HG03439 (cell line): ENCODE data around the gene LRBA.
"Not testable (repeated sequence)": the region's sequence is repeated elsewhere in the genome, so short reads cannot be mapped to it uniquely, and the experiment has no call there.

ENCODE experiments used
- ATAC-seq: cut with Tn5 transposase; IDR thresholded peaks from one replicate; pipeline ENCODE4 v1.9.1; 2021; ENCODE audit warnings: mild to moderate bottlenecking, moderate library complexity; ENCODE audit not compliant: unreplicated experiment

The LRBA gene

DNA sequence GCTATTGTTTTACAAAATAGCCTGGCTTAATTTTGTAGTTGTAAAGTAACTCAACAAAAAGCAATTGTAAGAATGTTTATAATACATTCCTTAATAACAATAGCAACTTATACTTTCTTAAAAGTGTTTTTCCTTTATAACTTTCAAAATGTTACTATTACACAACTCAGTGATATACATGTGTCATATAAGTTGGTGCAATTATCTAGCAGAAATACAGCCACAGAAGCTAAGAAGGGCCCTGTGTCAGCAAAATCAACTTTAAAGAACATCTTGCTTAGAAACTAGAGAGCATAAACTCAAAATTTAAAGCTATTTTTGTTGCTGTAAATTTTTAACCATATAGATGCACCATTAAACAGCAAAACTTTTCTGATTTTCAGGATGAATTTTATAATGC lies 474.5 kb downstream of the LRBA start:
- no peak for ATAC-seq

DNA sequence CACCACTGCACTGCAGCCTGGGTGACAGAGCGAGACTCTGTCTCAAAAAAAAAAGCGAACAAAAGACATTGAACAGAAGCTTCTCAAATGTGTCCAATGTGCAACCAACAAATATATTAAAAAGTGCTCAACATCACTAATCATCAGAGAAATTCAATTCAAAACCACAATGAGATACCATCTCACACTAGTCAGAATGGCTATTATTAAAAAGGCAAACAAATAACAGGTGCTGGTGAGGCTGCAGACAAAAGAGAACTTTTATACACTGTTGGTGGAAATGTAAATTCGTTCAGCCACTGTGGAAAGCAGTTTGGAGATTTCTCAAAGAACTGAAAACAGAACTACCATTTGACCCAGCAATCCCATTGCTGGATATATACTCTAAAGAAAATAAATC lies 477.2 kb downstream of the LRBA start:
- ATAC-seq: not testable (repeated sequence)

DNA sequence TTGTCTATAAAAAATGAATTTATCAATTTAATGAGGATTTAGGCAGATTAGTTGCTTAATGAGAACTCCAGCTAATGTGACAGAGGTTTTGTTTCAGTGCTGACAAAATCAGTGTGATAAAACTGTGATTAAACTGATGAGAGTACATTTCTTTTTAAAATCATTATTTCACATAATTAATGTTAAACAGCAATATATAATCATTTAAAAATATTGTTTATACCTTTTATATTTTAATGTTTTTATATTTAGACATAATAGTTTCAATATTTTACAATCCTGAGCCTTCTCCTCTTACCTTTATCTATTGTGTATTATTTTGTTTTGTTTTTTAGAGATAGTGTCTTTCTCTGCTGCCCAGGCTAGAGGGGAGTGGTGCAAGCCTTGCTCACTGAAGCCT lies 480.3 kb downstream of the LRBA start:
- ATAC-seq: no peak

DNA sequence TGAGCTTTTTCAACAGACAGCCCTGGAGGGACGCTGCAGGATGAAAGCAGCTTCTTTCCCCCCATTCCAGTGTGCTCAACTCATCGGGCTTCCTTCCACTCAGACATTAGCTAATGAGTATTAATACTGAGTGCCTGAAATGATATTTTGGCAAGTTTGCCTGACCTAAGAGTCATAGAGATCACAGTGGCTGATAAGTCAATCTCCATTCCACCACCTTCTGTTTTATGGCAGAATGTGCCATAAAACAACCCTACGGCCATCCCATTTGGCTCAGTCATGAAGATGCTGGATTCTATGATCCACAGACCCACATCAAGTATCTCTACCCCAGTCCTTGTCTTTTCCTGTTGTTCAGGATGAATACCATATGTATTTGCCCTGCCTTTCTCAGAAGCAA lies 481.4 kb downstream of the LRBA start:
- no peak for ATAC-seq

DNA sequence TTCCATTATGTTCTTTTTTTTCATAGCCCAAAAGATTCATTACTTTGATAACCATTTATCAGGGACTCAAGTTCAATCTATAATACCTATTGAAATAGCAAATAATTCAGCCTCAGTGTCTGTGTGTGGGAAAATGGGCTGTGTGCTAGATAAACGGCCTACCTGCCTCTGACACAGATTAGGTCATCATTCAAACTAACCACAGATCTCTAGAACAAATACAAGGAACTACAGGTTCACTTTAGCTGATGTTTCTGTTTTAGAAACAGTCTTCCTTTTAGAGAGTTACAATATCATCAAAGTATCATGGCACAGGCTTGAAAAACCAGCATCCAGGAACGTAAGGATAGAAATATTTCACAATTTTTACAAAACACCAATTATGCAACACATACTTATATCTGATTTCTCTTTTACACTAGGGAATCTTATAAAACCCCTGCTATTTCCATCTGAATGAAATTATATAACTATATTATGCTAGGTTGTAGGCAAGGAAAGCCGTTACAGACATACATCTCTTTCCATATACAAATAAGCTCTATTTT lies 489.7 kb downstream of the LRBA start:
- ATAC-seq: no peak

DNA sequence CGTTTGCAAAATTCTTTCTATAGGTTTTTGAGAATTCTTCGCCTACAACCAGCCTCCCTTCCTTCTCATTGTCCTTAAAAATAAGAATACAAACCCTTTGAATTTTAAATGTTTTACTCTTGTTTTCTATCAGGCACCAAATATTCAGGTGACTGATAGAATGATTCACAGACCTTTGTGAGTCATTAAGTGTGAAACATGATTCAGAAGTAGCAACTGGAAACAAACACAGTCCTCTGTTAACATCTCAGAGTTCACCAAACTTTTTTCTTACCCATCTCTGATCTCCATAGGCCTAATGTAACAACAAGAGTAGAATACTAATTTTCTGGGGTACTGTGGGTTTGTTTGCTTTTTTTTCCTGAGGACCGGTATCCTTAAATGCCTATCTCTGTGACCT lies 496.5 kb downstream of the LRBA start:
- no peak for ATAC-seq

DNA sequence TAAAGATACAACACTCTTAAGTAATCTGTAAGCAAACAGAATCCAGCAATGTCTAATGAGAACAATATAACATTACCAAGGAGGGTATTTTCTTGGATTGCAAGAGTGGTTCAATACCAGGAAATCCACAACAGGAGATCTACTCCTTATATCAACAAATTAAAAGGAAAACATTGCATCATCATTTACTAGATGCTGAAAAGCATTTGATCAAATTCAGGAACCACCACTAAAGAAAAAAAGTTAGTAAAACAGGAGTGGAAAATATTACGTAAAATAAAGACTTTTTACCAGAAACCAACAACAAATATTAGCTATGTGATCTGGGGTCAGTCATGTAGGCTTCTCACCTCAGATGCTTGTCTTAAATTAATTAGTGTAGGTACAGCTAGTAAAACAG lies 499.9 kb downstream of the LRBA start:
- ATAC-seq: no peak

DNA sequence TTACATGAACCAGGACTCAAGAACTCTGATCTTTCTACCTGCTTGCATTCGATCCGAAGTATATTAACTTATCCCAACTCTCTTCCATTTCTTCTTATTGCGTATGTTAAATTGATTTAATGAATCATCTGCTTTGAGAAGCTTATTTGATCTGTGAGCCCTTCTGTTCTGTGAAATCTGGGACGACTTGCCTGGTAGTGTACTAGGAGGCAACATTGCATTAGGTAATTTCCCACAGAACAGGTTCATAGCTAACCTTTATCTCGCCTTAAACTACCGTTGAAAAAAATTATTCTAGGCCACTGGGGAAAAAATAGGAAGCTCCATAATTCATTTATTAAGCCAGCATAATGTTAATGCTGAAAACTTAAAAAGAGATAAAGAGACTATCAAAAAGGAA lies 500.4 kb downstream of the LRBA start:
- no peak for ATAC-seq

DNA sequence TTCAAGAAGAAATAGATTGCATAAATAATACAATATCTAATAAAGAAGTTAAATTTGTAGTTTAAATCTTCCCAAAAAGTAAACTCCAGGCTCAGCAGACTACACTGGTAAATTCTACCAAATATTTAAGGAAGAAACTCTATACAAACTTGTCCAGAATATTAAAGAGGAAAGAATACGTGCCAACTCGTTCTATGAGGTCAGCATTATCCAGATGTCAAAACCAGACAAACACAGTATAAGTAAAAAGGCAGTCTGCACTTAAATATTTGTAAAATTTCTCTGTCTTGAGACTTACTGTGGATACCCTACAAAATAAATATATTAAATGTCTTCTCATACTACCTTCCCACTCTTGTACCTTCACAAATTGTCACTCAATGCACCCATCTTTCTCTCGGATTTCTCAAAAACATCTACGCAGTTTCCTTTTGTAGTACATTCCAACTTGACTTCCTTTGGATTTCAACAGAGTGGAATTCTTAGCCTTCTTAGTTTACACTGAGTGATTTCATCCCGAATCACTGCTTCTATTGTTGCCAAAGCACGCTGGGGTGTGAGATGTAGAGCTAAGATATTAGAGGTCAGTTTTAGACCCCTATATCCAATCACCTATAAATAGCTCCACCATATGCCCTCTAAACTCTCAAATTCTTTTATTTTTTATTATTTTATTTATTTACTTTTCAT lies 504.8 kb downstream of the LRBA start:
- ATAC-seq: no peak

DNA sequence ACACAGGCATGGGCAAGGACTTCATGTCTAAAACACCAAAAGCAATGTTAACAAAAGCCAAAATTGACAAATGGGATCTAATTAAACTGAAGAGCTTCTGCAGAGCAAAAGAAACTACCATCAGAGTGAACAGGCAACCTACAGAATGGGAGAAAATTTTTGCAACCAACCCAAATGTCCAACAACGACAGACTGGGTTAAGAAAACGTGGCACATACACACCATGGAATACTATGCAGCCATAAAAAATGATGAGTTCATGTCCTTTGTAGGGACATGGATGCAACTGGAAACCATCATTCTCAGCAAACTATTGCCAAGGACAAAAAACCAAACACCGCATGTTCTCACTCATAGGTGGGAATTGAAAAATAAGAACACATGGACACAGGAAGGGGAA lies 507.4 kb downstream of the LRBA start:
- ATAC-seq: not testable (repeated sequence)

DNA sequence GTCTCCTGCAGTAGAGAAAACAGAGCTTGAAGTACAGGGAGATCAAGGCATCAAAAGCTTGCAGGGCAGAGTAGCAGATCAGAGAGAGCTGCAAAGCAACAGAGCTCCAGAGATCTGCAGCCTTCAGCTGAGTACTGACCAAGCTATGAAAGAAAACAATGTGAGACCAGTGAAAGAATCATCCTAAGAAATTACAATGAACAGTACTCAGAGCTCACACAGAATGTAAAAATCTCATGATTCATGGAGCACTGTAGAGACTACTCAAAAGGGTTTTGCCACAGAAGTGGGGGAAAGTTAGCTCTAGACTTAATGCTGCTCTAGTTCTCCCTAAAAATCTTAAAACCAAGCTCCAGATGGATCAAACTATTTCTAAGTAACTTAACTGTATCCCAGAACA lies 513.1 kb downstream of the LRBA start:
- no peak for ATAC-seq

DNA sequence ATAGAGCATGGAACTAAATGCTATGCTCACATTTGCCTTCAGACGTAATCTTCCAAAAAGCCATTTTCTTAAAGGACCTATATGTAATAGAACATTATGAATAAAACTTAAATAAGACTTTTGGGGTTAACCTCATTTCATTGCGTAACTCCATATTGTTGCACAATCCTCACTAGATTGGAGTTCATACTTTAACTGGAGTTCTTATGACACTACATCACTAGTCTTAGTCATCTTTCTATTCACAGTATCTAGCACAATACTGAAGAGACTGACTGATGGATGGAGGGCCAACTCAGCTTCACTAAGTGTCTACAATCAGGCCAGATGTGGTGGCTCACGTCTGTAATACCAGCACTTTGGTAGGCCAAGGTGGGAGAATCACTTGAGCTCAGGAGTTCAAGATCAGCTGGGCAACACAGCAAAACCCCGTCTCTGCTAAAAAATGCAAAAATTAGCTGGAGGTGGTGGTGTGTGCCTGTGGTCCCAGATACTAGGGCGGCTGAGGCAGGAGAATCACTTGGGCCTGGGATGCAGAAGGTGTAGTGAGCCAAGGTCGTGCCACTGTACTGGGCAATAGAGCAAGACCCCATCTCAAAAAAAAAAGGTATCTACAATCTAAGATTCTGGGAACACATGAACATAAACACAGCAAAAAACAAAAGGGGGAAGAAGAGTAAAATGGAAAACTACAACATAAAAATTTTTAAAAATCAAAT lies 513.9 kb downstream of the LRBA start:
- no peak for ATAC-seq

DNA sequence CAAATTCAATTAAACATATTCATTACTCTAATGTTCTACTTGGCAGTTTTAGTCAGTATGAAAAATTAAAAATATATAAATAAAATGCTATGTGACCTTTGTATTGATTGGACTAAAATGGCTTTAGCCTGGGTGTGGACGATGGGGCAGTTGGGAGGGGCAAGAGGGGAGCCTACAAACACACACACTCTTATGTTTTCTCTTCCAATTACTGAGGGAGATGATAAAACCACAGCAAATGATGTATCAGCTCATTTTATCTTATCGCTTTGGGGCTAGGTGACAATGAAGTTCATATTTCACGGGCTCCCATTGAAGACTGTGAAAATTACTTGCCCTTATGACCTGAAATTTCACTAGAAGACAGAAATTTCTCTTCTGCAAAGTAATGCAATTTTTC lies 517.5 kb downstream of the LRBA start:
- no peak for ATAC-seq

DNA sequence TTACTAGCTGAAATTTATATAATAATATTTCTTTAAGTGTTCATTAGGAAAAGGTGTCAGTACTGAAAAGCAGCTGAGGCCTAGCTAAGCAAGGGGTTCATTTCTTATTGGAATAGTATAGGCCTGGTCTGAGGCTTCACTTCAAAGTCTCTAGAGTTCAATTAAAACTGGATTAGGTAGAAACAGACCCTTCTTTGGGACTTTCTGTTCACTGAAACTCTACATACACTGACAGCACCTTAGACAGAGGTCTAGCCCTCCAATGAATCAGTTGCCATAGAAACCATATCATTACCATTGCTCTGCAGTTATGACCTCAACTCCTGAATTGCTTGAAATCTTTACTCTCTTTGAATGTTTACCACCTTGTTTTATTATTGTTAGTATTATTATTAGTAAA lies 519.5 kb downstream of the LRBA start:
- no peak for ATAC-seq

DNA sequence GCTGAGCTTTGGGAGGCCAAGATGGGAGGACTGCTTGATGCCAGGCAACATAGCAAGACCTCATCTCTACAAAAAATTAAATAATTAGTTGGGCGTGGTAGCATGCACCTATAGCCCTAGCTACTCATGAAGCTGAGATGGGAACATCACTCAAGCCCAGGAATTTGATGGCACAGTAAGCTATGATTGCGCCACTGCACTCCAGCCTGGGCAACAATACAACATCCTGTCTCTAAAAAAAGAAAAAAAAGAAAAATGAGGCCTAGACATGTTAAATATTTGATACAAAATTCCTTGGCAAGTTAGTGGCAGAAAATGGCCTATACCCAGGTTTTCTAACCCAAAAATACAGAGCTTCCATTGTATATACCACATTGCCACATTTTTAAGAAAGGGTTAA lies 521.2 kb downstream of the LRBA start:
- ATAC-seq: no peak

DNA sequence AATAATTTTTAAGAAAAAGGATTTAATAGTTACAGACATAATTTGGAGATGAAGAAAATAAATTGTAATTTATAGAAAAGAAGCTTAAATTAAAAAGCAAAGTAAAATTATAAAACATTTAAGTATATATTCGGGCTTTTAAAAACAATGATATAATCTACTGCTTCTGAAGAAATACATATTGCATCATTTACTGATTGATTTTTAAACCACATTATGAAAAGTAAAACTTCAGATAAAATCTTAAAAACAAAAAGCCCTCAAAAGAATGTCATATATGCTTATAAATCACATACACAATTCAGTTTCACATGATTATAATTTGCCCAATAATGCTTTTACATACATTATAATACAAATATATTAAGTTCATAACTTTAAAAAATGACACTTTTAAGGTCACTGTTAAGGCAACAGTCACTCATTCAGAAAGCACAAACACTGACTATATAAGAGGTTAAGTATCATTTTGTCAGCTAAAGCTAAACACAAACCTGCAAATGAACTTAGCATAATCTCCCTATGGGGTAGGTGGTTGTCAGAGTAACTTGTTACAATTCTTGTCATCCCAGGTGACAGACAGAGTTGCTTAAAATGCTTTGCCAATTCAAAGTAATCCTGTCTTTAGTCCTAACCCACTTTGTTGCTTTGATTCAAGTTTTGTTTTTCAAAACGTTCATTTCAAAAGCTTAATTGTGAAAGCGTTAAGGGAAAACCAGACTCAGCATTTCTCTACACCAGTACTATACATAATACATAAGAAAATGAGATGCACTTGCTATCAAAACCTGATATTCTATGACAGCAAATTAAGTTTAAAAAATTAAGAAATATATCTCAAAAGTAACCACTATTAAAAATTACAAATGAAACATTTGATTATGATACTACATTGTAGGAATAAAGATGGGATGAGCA lies 523.7 kb downstream of the LRBA start:
- ATAC-seq: no peak

DNA sequence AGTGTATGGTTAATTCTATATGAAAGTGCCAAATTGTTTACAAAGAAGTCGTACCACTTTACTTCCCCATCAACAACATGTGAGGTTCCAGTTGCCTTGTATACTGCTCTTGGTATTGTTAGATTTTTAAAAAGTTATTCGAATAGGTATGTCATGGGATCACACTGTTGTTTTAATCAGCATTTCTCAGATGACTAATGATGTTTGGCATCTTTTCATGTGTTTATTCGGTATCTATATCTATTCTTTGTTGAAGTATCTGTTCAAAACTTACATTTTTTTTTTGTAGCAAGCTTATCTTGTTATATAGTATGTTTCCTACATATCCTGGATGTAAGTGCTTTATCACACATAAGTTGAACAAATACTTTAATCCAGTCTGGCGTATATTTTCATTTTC lies 532.5 kb downstream of the LRBA start:
- no peak for ATAC-seq

DNA sequence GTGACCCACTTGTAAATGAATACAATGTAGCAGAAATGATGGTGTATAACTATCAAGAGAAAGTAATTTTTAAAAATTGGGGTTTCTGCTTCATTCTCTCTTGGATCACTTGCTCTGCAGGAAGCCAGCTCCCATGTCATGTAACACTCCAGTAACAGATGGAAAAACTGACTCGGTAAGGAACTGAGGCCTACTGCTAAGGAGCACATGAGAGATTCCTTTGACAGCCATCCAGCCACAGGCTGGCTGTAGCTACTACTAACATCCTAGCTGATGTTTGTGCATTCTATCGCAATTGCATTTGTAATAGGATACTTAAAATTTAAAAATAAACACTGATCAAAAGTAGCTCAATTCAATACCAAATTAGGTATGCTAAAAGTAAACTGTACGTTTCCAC lies 535.4 kb downstream of the LRBA start:
- no peak for ATAC-seq

DNA sequence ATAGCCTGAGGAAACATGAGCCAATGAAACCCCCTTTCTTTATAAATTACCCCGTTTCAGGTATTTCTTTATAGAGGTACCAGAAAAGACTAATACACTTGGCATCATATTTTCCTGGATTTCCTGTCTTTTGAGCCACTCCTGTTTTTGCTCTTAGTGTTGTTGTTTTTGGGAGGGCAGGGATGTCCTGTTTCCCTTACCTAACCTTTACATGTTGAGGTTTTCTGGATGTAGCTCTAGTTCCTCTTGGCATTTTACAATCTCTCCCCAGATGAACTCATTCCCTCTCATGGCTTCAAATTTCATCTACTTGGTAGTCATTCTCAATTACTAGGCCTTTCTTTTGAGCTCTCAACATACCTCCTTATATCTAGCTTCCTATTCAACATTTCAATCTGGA lies 537.2 kb downstream of the LRBA start:
- ATAC-seq: no peak

DNA sequence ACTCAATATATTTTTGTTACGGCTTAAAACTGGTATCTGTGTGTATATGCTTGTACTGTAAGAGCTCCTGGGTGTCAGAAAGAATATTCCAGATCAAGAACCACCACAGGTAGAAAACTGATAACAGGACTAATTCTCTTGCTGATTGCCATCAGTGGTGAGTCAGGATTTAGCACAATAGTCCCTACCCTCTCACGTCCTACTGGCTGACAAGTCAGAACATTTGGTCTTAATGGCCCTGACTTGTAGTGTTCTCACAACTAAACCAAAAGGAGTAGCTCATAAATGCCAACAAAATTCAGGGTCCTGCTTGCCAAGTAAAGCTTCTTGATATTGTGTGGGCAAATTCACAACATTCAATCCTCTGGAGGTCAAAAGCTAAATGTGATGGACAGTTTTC lies 538.3 kb downstream of the LRBA start:
- no peak for ATAC-seq

DNA sequence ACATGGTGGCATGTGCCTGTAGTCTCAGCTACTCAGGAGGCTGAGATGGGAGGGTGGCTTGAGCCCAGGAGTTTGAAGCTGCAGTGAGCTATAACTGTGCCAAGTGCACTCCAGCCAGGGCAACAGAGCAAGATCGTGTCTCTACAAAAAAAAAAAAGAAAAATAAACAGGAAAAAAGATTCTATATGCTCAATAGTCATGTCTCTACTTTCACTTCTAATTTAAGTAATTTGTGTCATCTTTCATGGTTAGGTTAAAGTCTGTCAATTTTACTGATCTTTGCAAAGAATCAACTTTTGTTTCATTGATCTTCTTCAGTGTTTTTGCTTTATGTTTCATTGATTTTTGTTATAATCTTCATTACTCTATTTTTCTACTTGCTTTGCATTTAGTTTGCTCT lies 539.3 kb downstream of the LRBA start:
- ATAC-seq: no peak

DNA sequence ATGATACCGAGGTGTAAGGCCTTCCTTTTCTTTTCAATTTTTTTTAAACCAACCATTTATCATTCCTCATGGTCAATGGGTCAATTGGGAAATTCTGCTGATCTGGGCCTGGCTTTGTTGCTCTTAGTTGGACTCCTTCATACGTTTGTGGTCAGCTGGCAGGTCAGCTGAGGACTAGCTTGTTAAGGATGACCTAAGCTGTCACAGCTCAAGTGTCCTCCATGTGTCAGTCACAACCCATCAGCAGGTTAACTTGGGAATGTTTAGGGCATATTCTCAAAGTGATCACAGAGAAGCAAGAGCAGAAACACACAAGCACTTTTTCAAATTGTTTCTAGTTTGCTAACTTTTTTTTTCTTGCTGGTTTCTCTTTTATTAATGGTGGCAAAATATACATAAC lies 550.6 kb downstream of the LRBA start:
- ATAC-seq: no peak
